SU-DHL-6 (cell line): ENCODE data around the gene RHOT2.

Source experiments
- H2AFZ ChIP-seq: fragments of 200-600 bp; sonication (generic); 2 replicates; pipeline ENCODE4 v1.6.1; 2014; ENCODE audit warnings: low read depth, mild to moderate bottlenecking, moderate library complexity, mixed read lengths, antibody characterized with exemption, low read length; ENCODE audit not compliant: severe bottlenecking
- H3F3A ChIP-seq: fragments of 200-600 bp; shearing (Covaris generic); 2 replicates; pipeline ENCODE4 v1.6.0; 2016; ENCODE audit warnings: antibody characterized with exemption, mild to moderate bottlenecking; ENCODE audit not compliant: insufficient read depth
- H3K27ac ChIP-seq: fragments of 200-600 bp; sonication (generic); 2 replicates; pipeline ENCODE4 v1.5.1; 2016; ENCODE audit warnings: low read depth, mild to moderate bottlenecking, low read length, moderate library complexity, mixed read lengths
- H3K27me3 ChIP-seq: fragments of 200-600 bp; sonication (generic), shearing (Covaris generic); 2 replicates; pipeline ENCODE4 v1.6.0; 2014; ENCODE audit warnings: mild to moderate bottlenecking, low read length
- H3K36me3 ChIP-seq: fragments of 200-600 bp; sonication (generic); 2 replicates; pipeline ENCODE4 v1.6.1; 2014; ENCODE audit warnings: mild to moderate bottlenecking, low read length, mixed read lengths
- H3K4me2 ChIP-seq: fragments of 300-600, 200-600 bp; shearing (Covaris generic), sonication (generic); 2 replicates; pipeline ENCODE4 v1.6.0; 2014; ENCODE audit warnings: low read length, low read depth, mild to moderate bottlenecking; ENCODE audit not compliant: poor library complexity, severe bottlenecking
- H3K4me3 ChIP-seq: fragments of 200-600 bp; sonication (generic); 2 replicates; pipeline ENCODE4 v1.5.1; 2014; ENCODE audit warnings: antibody characterized with exemption, low read length, mild to moderate bottlenecking, mixed read lengths; ENCODE audit not compliant: insufficient read depth, poor library complexity, severe bottlenecking
- H3K79me2 ChIP-seq: fragments of 200-600 bp; sonication (generic); 2 replicates; pipeline ENCODE4 v1.6.1; 2014; ENCODE audit warnings: mild to moderate bottlenecking, low read length, moderate library complexity; ENCODE audit not compliant: insufficient read depth
- H3K9ac ChIP-seq: fragments of 200-600 bp; sonication (generic); 2 replicates; pipeline ENCODE4 v1.7.0; 2014; ENCODE audit warnings: mild to moderate bottlenecking, low read length
- H3K9me2 ChIP-seq: fragments of 200-600 bp; sonication (generic); replicated peaks from 2 replicates; pipeline ENCODE4 v1.6.1; 2014; ENCODE audit warnings: low read length; ENCODE audit not compliant: insufficient read depth
- H3K9me3 ChIP-seq: fragments of 200-600 bp; sonication (generic); 2 replicates; pipeline ENCODE4 v1.6.1; 2014; ENCODE audit warnings: low read length, mixed read lengths; ENCODE audit not compliant: insufficient read depth
- H4K20me1 ChIP-seq: fragments of 200-600 bp; sonication (generic); 2 replicates; pipeline ENCODE4 v1.6.1; 2014; ENCODE audit warnings: low read depth, mild to moderate bottlenecking, antibody characterized with exemption, low read length, moderate library complexity, mixed read lengths
- CTCF ChIP-seq: fragments of 200-600 bp; sonication (generic); IDR thresholded peaks from one replicate; pipeline ENCODE4 v1.5.1; 2017; ENCODE audit warnings: antibody characterized with exemption, mild to moderate bottlenecking, low read length, moderate library complexity; ENCODE audit not compliant: insufficient read depth, poor library complexity, severe bottlenecking
- EZH2phosphoT487 ChIP-seq: fragments of 200-600 bp; sonication (generic), shearing (Covaris generic); conservative IDR thresholded peaks from 2 replicates; pipeline ENCODE4 v1.6.1; 2018; ENCODE audit warnings: mild to moderate bottlenecking, antibody characterized with exemption, low read length, moderate library complexity, mixed read lengths

Gene RHOT2

DNA sequence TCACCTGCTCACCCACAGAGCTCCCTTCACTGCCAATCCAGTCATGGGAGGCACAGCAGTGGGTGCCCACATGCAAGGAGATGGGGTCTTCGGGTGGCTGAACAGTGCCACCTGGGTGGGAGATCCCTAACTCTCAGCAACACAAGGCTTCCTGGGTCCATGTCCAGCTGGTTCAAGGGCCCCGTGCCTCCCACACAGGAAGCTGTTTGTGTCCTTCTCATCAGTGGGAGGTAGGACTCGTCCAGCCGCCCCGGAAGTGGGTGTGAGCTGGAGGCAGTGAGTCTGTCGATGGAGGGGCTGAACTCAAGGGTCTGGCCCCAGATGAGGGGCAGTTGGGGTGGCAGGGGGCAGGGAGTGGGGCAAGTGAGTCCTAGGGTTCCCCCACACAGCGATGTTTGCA lies 36.1 kb downstream of the RHOT2 start:
- Histone ChIP-seq H4K20me1 (no peaks in the 10 kb centered on the region), H3K9ac (no peak overlapping the region)

DNA sequence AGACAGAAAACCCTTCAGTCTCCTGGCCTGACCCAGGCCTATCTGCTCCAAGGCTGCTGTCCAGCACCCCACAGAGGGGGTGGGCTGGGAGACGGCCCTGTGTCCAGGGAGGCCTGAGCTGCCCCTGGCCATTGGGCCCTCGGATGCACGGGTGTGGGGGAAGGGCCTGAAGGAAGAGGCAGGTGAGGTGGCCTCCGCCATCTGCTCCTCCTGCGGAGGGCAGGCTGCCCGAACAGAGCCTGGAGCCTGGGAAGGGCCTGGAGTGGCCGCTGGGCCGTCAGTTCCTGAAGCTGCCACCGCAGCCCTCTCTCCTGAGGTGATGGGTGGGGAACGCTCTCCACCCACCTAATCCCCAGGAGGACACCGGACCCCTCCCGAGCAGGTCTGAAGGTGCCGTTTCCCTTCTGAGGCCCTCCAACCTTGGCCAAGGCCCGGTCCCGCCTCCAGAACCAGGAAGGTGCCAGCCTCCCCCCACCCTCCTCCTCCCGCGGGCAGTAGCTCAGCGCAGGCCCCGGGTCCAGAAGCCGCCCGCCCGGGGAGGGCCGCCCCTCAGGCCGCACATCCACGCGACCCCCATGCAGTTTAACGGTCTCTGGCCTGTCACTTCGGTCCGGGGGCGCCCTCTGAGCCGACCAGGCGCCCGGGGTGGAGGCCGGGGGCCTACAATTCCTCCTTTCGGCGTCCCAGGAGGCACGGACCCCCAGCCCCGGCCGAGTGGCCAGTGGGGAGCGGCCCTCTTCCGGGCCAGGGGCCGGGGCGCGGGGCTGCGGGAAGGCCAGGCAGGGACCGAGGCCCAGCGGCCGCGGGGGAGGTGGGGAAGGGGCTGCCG lies 36.8 kb downstream of the RHOT2 start:
- Histone ChIP-seq H3K9me3 (no peaks in the 10 kb centered on the region), H4K20me1 (no peaks in the 10 kb centered on the region), H3K27ac (no peak overlapping the region), H3F3A (no peaks in the 10 kb centered on the region), H3K4me2 (no peak overlapping the region), H3K9me2 (no peaks in the 10 kb centered on the region), H3K4me3 (no peak overlapping the region), H3K27me3 (no peaks in the 10 kb centered on the region), H3K36me3 (no peaks in the 10 kb centered on the region), H2AFZ (no peak overlapping the region), H3K9ac (no peak overlapping the region), H3K79me2 (no peaks in the 10 kb centered on the region)
- TF ChIP-seq CTCF (no peak), EZH2phosphoT487 (no peak)

More for the DNA sequence above, 36.1 kb downstream of the RHOT2 start:
- Histone ChIP-seq H3K79me2 (no peaks in the 10 kb centered on the region), H3K9me2 (no peaks in the 10 kb centered on the region), H3F3A (no peaks in the 10 kb centered on the region), H3K27me3 (no peaks in the 10 kb centered on the region), H3K27ac (no peak overlapping the region), H2AFZ (no peak overlapping the region), H3K4me3 (no peak overlapping the region), H3K4me2 (no peak overlapping the region), H3K36me3 (no peaks in the 10 kb centered on the region), H3K9me3 (no peaks in the 10 kb centered on the region)
- TF ChIP-seq CTCF = no peak
- TF ChIP-seq EZH2phosphoT487 = no peak

DNA sequence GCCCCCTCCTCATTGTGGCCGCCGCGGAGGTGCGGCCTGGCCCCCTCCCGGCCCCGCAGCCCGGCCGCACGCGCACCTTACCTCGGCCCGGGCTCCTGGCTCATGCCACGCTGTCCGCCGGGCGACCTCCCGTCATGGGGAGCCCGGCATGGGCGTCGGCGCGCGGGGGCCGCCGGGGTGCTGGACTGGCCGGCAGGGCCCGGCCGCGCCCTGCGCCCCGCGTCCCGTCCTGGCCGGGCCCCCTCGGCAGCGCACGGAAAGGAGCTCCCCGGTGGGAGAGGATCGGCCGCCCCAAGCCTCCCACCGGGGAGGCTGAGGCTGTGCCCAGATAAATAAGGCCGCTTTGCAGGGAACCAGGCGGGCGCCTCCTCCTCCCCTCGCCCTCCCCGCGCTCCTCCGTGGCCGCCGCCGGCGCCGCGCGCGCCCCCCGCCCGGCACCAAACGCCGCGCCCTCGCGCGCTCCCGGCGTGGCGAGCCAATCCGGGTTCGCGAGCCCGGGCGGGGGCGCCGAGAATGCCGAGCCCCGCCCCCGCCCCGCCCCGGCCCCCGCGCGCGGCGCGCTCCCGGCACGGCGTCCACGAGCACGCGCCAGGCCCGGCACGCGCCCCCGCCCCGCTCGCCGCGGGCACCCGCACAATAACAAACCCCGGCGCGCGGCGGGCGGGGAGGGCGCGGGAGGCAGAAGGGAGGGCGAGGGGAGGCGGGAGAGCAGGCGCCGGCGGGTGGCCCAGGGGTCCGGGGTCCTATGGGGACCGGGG lies 37.7 kb downstream of the RHOT2 start, which contains the start of gene FBXL16:
Gene FBXL16 (minus strand): TSS at position 371 of the 758 bp plus-strand sequence. CDS start 8,396 bp downstream, outside the sequence.
- no peaks in the 10 kb centered on the region for H4K20me1 ChIP-seq
- H3K4me3 ChIP-seq = no peak within 1 kb of the TSS
- H3K27ac ChIP-seq = no peak within 1 kb of the TSS
- no peaks in the 10 kb centered on the region for H3F3A ChIP-seq
- H3K9me2 ChIP-seq = no peaks in the 10 kb centered on the region
- no peak within 1 kb of the TSS for H3K4me2 ChIP-seq
- H3K36me3 ChIP-seq = no peaks in the 10 kb centered on the region
- H2AFZ ChIP-seq = no peak within 1 kb of the TSS
- no peaks in the 10 kb centered on the region for H3K79me2 ChIP-seq
- no peaks in the 10 kb centered on the region for H3K9me3 ChIP-seq
- no peak within 1 kb of the TSS for H3K9ac ChIP-seq
- H3K27me3 ChIP-seq = no peaks in the 10 kb centered on the region
- no peak for TF ChIP-seq CTCF
- TF ChIP-seq EZH2phosphoT487 = no peak
